GM18508 (cell line): ENCODE results near the gene EVL.

Experiments
- ATAC-seq: cut with Tn5 transposase; IDR thresholded peaks from one replicate; pipeline ENCODE4 v1.9.1; 2021; ENCODE audit warnings: moderate number of reproducible peaks; ENCODE audit not compliant: insufficient read depth, unreplicated experiment

The EVL gene

DNA sequence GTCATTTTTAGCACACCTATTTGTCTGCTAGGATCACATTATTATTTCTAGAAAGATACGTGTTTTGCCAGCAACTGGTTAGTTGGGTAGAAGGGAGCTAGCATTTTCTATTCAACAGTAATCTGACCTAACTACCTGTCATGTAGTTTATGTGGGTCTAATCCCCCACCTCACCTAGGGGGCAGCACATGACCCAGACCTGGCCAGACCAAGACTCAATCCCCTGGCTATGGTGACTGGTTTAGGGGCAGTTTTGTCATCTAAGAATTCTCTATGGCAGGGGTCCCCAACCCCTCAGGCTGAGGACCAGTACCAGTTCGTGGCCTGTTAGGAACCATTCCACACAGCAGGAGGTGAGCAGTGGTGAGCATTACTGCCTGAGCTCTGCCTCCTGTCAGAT is 29.5 kb upstream of the EVL start:
- ATAC-seq: no peak

DNA sequence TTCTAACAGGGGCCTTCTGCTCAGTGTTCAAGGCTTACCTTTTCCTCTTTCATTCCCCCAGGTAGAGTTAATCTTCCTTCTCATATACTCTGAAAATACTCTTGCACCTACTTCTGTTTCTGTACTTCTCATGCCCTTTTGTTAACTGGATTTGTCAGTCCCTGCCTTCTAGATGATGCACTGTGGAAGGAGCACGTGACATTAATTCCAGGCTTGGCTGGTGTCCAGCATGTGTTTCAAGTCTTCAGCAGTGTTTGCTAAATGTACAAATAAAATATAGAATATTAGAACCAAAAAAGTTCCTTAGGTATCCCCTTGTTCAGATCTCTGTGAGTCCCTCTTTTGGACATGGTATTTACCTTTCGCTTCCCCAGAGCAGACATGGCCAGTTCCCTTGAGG is 27.9 kb upstream of the EVL start:
- ATAC-seq: no peak

DNA sequence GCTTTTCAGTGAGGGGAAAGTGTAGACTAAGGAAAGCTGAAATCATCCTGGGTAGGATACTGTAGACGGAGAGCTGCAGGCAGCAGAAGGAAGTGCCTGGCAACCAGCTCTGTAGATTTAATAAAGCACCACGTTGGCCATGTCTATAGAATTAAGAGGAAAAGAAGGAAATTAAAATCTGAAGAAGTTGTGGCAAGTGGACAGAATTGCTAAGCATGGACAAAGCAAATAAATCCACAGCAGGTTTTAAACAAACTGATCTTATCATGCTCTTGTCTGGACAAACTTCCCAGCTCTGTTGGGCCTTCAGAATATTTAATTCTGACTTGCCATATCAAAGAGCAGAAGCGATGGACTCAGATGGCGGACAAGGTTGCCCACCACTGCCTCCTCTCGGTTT is 27.2 kb upstream of the EVL start:
- no peak for ATAC-seq

DNA sequence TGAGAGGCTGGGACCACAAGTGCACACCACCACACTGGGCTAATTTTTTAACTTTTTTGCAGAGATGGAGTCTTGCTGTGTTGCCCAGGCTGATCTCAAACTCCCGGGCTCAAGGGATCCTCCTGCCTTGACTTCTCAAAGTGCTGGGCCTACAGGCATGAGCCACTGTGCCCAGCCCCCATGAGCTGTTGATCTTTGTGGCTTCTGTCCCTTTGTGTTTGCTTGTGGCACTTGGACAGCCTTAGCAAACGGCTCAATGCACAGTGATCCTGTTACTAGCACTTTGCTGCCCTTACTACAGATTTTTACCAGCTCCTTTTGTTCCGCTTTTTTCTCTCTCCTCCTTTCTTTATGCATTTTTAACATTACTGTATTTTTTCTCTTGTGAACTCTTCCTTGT is 25.3 kb upstream of the EVL start:
- ATAC-seq: no peak

DNA sequence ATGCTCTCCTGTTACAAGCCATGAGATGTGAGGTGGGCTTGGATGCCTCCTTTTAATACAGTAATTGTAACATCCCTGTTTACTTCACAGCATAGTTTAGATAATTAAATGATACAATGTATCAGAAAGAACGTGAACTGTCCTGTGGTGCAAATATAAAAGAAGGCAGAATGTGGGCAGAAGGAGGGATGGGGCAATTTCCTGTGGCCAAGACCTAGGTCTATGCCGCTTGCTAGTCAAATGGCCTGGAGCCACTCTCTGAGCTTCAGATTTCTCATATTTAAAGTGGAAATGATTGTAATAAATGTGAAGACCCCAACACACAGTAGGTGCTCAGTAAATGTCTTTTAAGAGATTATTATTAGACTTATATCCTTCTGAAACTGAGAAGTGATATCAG is 24.0 kb upstream of the EVL start:
- ATAC-seq: no peak

DNA sequence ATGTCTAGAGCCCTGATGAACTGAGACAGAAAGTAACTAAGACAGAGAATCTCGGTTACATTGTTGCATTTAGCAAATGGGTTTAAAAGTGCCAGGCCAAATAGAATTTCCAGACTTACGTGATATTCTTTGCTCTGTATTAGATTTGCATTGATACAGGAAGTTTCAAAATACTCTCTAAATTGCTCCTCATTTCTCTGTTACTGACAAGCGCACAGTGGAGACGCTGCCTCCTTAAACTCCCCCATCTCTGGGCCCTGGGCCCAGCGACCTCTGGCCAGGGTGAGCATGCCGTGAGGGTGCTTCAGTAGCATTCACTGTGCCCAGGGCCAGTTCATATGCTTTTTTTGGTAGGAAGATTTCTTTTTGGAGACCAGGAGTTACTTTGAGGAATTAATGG is 22.9 kb upstream of the EVL start:
- no peak for ATAC-seq

DNA sequence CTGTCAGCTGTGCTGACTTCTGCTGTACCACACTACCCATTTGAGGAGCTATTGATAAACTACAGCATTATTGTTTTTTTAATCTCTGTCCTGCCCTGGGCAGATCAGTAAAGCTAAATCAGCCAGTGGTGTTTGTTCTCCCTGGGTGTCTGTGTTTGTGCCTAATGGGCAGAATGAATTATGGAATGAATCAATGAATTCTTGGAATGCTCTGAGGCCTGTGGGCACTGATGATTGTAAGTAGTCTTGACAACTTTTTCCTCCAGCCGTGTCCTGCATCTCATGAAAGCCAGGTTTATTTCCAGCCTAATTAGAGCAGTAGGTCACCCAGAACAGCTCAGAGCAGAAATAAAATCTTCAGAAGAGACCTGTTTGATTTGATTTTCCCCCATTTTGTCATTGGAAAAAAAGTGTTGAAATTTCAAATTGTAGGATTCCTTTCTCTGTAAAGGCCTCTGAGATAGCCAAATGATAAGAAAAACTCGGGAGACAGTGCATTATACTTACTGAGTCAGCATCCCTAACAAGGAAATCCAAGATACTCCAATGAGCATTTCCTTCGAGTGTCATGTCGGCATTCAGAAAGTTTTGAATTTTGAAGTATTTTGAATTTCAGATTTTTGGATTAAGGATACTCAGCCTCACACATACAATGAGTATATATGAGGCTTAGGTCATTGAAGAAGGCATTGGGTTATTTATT is 19.4 kb upstream of the EVL start:
- no peak for ATAC-seq

DNA sequence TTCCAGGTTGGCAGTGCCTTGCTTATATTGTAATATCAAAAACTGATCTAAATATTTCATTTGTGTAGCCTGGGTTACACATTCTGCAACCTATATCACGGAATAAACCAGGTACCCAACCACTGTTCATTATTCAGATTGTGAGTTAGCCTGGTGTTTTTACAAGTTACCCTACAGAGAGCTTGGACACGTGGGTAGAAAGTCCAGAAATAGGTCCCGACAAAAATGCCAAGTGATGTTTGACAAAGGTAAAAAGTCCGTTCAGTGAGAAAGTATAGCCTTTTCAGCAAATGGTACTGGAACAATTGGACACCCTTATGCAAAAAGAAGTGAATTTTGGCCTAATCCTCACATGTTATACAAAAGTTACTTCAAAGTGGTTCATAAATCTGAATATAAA is 17.6 kb upstream of the EVL start:
- ATAC-seq: no peak

DNA sequence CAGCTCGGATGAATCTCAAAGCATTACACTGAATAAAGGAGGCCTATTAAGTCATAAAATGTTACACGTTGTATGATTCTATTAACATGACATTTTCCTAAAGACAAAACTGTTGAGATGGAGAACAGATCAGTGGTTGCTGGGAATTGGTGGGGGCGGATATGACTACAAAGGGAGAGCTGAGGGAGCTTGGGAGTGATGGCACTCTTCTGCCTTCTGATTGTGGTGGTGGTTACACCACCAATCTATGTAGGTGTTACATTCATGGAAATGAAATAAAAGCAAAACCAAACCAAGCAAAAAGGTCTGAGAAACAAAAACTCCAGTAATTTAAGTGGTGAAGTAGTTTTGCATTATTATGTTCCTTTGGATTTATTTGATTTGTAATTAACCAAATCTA is 16.4 kb upstream of the EVL start:
- no peak for ATAC-seq

DNA sequence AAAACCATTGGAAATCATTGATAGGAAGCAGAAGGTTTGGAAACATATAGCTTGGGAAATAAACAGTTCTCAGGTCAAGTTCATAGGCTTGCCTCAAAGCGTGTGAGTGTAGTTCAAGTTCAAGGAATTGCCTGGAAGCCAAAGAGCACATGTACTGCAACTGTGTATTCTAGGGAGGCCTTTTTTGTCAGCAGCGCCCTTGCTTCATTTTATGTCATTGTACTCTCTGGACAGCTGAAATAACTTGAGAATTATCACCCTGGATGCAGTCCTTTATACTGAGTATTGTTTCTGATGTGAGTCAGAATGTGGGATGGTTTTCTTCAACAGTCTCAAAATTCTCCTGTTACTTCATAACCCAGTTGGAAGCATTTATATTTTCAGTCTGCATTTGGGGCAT is 16.0 kb upstream of the EVL start:
- no peak for ATAC-seq

DNA sequence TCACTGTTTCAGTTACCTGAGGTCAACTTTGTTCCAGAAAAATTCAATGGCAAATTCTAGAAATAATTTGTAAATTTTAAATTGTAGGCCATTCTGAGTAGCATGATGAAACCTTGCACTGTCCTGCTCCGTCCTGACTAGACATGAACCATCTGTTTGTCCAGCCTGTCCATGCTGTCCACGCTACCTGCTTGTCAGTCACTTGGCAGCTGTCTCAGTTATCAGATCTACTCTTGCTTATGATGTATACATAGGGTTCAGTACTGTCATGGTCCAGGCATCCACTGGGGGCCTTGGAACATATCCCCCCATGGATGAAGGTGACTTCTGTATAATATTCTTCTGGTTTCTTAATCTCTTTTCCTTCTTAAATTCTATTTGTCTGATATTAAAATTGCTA is 14.1 kb upstream of the EVL start:
- ATAC-seq: no peak

DNA sequence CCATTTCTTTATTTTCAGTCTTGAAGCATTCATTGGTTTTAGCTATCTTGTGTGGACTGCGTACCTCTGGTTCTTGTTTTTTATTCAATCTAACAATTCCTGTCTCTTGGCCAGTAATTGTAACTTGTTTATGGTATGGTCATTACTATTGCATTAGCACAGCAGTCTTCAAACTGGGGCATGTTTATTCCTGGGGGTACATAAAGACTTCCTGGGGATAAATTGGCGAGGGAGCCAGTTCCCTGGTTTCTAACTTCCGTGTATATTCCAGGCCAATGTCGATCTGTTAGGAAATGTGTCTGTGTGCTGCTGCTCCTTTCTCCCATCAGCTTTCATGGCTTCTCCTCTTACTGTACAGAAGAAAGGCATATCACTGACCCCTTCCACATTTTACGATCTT is 13.7 kb upstream of the EVL start:
- no peak for ATAC-seq

DNA sequence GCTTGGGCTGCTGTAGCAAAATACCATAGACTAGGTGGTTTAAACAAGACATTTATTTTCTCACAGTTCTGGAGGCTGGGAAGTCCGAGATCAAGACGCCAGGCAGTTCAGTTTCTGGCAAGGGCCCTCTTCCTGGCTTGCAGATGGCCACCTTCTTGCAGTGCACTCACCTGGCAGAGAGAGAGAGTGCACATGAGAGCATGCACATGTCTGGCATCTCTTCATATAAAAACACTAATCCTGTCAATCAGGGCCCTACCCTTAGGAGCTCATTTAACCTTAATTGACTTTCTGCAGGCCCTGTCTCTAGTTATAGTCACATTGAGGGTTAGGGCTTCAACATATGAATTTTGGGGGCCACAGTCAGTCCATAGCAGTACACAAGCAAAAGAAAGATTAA is 12.4 kb upstream of the EVL start:
- no peak for ATAC-seq

DNA sequence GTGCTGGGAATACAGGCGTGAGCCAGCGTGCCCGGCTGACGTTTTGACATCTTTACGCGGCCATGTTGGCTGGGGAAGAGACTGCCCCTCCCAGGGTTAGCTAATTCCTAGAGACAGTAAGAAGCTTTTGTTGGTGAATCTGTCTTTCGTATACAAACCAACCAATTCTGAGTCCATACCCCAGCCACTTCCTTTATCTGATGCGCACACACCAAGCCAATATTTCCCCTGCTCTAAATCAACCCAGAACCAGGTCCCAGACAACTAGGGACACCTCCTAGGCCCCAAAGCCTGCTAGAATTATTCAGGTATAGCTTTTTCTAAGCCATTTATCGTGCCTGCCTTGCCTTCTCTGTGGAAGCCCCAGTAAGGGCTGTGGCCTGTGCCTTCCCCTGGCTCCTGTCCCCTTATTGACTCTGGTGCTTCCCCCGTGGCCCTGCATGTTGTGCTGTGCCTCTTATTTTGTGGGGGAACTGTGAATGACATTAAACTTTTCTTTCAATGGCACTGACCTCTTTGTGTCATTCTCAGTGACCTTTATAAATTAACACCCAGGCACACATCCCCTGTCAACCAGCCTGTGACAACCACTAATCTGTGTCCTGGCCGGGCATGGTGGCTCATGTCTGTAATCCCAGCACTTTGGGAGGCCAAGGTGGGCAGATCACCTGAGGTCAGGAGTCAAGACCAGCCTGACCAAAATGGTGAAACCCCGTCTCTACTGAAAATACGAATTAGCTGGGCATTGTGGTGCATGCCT is 10.7 kb upstream of the EVL start:
- ATAC-seq: no peak

DNA sequence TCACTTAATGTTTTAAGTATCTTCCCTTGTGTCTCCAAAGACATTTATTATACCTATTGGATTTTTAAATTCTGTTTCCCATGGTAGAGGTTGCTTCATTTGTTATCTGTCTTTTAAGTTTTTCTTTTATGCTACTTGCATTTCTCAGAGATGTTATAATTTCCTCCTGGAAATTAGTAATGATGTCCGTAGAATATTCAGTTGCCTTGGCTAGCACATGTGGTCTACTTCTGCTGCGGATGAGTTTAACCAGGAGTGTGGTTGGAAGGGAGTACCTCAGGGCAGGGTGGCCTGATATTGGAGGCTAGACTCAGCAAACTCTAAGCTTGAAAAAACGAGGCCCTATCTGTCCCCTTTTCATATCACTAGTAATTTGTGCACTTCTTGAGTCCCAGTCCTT is 8.8 kb upstream of the EVL start:
- no peak for ATAC-seq

DNA sequence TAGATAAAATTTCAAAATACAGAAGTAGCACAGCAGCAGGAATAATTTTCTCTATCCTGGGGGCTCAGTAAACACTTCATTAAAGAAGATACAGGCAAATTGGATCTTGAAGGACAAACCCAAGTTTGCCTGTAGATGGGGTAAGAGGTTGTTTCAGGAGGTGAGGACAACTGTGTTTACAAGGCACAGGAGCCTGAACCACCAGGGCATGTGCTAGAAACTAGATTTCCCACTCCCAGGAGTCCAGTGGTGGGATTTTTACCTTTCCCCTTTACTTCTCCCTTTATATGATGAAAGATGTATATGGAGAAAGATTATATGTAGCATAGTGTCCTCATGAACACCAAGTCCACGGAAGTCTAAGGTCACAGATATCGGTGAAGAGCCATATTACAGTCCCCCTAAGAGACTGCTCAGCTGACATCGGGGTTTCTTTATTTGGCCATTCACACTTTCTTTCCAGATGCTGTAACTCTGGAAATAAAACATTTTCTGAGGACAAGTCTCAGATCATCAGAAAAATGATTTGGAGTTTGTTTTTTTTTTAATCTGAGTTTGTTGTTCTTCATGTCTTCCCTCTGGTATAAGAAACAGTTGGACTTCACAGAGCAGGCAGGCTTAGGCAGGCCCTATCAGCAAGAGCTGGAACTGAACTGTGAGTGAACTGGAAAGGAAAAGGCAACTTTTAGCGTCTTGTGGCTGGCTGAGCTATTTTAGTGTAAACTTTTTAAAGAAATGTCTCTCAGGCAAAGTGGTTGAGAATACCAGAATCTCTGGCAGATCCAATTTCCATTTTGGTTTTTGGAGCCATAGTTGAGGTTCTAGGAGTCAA is 8.0 kb upstream of the EVL start:
- ATAC-seq: no peak

DNA sequence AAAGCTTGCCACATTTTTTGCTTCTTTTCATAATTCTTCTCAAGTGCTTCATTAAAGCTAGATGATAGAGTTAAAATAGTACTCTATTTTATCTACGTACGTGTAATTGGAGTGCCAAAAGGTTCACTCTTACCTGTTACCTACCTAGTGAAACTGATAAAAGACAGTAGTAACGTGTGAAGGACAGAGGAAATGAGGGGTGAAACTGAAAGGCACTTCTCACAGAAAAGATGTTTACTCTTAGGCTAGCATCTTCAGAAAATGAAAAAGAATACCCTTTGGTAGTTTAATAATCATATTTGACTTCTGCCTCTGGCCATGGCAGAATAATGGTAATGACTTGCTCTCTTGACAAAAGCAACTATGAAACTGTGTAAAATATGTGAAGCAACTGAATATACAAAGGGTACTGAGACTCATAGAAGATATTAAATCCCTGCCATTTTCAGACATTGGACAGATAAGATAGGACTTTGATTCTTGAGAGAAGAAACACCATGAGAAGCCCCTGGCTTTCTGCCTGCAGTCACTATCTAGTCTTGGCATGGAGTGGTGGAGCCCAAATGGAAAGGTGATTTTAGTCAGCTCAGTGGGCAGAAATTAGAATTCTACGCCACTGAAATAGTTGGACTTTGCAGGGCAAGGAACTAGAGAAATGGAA is 6.3 kb upstream of the EVL start:
- no peak for ATAC-seq

DNA sequence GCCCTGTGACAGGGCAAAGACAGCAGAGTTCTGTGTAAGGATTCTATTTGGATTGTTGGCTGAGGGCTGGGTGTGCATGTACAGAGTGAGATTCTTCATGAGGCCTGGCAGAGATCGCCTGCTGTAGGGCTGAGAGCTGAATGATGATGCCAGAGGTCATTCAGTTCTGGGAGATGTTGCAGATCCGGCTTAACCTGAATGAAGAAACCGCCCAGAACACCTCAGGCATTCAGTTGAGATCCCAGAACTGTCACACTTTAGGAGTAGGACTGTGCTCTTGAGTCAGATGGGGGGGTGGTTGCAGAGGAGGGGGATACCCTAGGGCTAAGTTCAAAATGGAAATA is 5.8 kb upstream of the EVL start:
- ATAC-seq: no peak

DNA sequence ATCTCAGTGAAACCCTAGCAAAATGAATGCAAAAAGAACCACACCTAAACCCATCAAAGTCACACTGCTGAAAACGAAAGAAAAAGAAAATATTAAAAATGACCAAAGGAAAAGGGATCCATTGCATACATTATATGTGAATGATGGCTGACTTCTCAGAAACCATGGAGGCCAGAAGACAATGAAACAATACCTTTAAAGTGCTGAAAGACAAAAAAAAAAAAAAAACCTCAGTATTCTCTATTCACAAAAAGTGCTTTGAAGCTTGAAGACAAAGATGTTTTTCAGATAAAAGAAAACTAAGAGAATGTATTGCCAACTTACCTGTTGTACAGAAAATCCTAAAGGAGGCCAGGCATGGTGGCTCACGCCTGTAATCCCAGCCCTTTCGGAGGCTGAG is 4.5 kb upstream of the EVL start:
- no peak for ATAC-seq

DNA sequence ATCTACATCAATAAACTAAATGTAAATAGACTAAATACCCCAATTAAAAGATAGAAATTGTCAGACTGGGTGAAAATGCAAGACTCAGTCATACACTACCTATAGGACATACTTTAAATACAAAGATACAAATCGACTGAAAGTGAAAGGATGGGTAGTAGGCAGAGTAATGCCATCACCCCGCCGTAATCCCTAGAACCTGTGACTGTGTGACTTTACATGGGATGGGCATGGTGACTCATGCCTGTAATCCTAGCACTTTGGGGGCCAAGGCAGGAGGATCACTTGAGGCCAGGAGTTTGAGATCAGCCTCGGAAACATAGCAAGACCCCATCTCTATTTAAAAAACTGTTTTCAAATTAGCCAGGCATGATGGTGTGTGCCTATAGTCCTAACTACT is 2.6 kb upstream of the EVL start:
- no peak for ATAC-seq

DNA sequence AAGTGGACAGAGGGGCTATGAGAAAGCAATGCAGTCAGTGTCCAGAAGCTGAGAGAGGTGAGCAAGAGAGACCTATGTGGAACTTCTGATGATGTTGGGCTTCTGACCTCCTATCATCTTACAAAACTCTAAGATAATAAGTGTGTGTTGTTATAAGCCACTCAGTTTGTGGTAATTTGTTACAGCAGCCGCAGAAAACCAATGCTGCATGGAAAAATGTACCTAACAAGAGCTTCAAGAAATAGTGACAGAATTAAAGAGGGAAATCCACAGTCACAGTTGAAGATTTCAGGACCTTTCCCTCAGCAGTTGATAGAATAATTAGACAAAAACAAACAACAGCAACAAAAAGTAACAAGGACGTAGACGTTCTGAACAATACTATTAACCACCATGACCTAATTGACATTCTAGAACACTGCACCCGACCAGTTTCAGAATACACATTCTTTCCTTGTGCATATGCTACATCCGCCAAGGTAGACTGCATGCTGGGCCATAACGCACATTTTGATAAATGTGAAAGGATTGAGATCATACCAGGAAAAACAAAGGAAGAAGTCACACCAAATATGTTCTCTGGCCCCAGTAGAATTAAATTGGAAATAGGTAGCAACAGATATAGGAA is 1.8 kb upstream of the EVL start:
- no peak for ATAC-seq
